T-helper 22 cell (primary cell): ENCODE measurements around the gene FYN.

ENCODE experiments used
- DNase-seq: peaks from one replicate; pipeline ENCODE4 v3.0.0-alpha.2; 2020; ENCODE audit warnings: low read depth

Gene FYN

GRCh38 chr6:111747829-111748228, 125.4 kb downstream of the FYN start:
- no peak for DNase-seq

GRCh38 chr6:111747396-111747795, 125.9 kb downstream of the FYN start:
- DNase-seq = no peak

- DNase-seq = no peak
Observed at GRCh38 chr6:111746983-111747382, 126.3 kb downstream of the FYN start.

- DNase-seq = no peak
Observed at GRCh38 chr6:111745636-111746035, 127.6 kb downstream of the FYN start.

GRCh38 chr6:111745186-111745585, 128.1 kb downstream of the FYN start:
- no peak for DNase-seq

GRCh38 chr6:111743862-111744692, 129.2 kb downstream of the FYN start:
- DNase-seq = no peak

- DNase-seq = no peak
Observed at GRCh38 chr6:111743360-111743759, 129.9 kb downstream of the FYN start.

- DNase-seq = no peak
Observed at GRCh38 chr6:111741177-111741952, 131.9 kb downstream of the FYN start.

GRCh38 chr6:111740506-111740905, 132.7 kb downstream of the FYN start:
- DNase-seq = no peak

- DNase-seq = no peak
Observed at GRCh38 chr6:111739257-111739696, 134.0 kb downstream of the FYN start.

- DNase-seq = no peak
Observed at GRCh38 chr6:111738631-111739030, 134.6 kb downstream of the FYN start.

GRCh38 chr6:111738156-111738555, 135.1 kb downstream of the FYN start:
- DNase-seq = no peak

GRCh38 chr6:111737065-111737521, 136.2 kb downstream of the FYN start:
- no peak for DNase-seq

- no peak for DNase-seq
Observed at GRCh38 chr6:111736005-111736608, 137.1 kb downstream of the FYN start.

- DNase-seq = no peak
Observed at GRCh38 chr6:111734068-111735061, 138.9 kb downstream of the FYN start.

GRCh38 chr6:111732390-111732789, 140.9 kb downstream of the FYN start:
- no peak for DNase-seq

GRCh38 chr6:111731456-111732195, 141.6 kb downstream of the FYN start:
- DNase-seq = no peak

GRCh38 chr6:111730864-111731263, 142.4 kb downstream of the FYN start:
- no peak for DNase-seq

GRCh38 chr6:111727802-111728201, 145.4 kb downstream of the FYN start:
- no peak for DNase-seq

- DNase-seq = no peak
Observed at GRCh38 chr6:111727041-111727440, 146.2 kb downstream of the FYN start.
